ENCODE data around the gene FRK. TPM values are rescaled to one million over a fixed set of nuclear protein-coding genes. Genes with fewer than 3 reads are reported as not detected.

The FRK gene
- total and polyA plus RNA-seq, 3 donors from 2014 or later = 1.5 to 3.7 (median 2.5) TPM

- H3K4me1 ChIP-seq = no peaks in the 10 kb centered on the region
- 100% methylated on average over 2 of the region's 2 CpGs for WGBS, 2 donors
- H3K36me3 ChIP-seq (ENCODE audit: low read depth, missing control alignments) = no peaks in the 10 kb centered on the region
- H3K9me3 ChIP-seq = no peaks in the 10 kb centered on the region
- TF ChIP-seq CTCF (IDR thresholded peaks at IDR 0.05) = no peak
- no peak for TF ChIP-seq POLR2A (IDR thresholded peaks at IDR 0.05)
- H3K4me3 ChIP-seq = no peak overlapping the region
- DNase-seq = no peak
- H3K27me3 ChIP-seq = no peaks in the 10 kb centered on the region
- no peak overlapping the region for H3K27ac ChIP-seq
- intact Hi-C loops (cut with DNase I; ENCODE audit: low total_unique reads) = no loop called here
Measured at GRCh38 chr6:115982453-115982852, 78.2 kb downstream of the FRK start.

- intact Hi-C loops (cut with DNase I; ENCODE audit: low total_unique reads) = no loop called here
- no peak overlapping the region for H3K27ac ChIP-seq
- no peaks in the 10 kb centered on the region for H3K9me3 ChIP-seq
- no peaks in the 10 kb centered on the region for H3K36me3 ChIP-seq (ENCODE audit: low read depth, missing control alignments)
- no peaks in the 10 kb centered on the region for H3K27me3 ChIP-seq
- 45 to 61% methylated on average over 2 of the region's 2 CpGs for WGBS, 2 donors
- TF ChIP-seq POLR2A (IDR thresholded peaks at IDR 0.05) = no peak
- no peak for TF ChIP-seq CTCF (IDR thresholded peaks at IDR 0.05)
- DNase-seq = no peak
- H3K4me3 ChIP-seq = no peak overlapping the region
- H3K4me1 ChIP-seq = no peaks in the 10 kb centered on the region
Measured at GRCh38 chr6:115977220-115977619, 83.5 kb downstream of the FRK start.

- Histone ChIP-seq H3K36me3 (ENCODE audit: low read depth, missing control alignments) (no peaks in the 10 kb centered on the region), H3K27me3 (no peaks in the 10 kb centered on the region), H3K4me3 (no peak overlapping the region), H3K4me1 (no peaks in the 10 kb centered on the region), H3K27ac (no peak overlapping the region), H3K9me3 (no peaks in the 10 kb centered on the region)
- intact Hi-C loops (cut with DNase I; ENCODE audit: low total_unique reads) = no loop called here
- DNase-seq = no peak
- TF ChIP-seq CTCF (IDR thresholded peaks at IDR 0.05) (no peak), POLR2A (IDR thresholded peaks at IDR 0.05) (no peak)
- 88 to 93% methylated on average over 2 of the region's 2 CpGs for WGBS, 2 donors
Measured at GRCh38 chr6:115976321-115976870, 84.3 kb downstream of the FRK start.

- H3K4me1 ChIP-seq = no peaks in the 10 kb centered on the region
- WGBS, 2 donors = 92 to 95% methylated on average over 2 of the region's 2 CpGs
- TF ChIP-seq POLR2A (IDR thresholded peaks at IDR 0.05) = no peak
- TF ChIP-seq CTCF (IDR thresholded peaks at IDR 0.05) = no peak
Measured at GRCh38 chr6:115972679-115973078, 88.0 kb downstream of the FRK start.

GRCh38 chr6:115971785-115972184 is 88.9 kb downstream of the FRK start:
- WGBS, 2 donors = 76 to 96% methylated on average over 2 of the region's 2 CpGs
- no peaks in the 10 kb centered on the region for H3K36me3 ChIP-seq (ENCODE audit: low read depth, missing control alignments)
- no peak for TF ChIP-seq CTCF (IDR thresholded peaks at IDR 0.05)
- TF ChIP-seq POLR2A (IDR thresholded peaks at IDR 0.05) = no peak
- H3K4me1 ChIP-seq = no peaks in the 10 kb centered on the region
- DNase-seq = no peak
- no peaks in the 10 kb centered on the region for H3K27me3 ChIP-seq
- no peak overlapping the region for H3K27ac ChIP-seq
- intact Hi-C loops (cut with DNase I; ENCODE audit: low total_unique reads) = no loop called here
- no peak overlapping the region for H3K4me3 ChIP-seq
- H3K9me3 ChIP-seq = no peaks in the 10 kb centered on the region

More at GRCh38 chr6:115972679-115973078, 88.0 kb downstream of the FRK start:
- no peak overlapping the region for H3K27ac ChIP-seq
- intact Hi-C loops (cut with DNase I; ENCODE audit: low total_unique reads) = no loop called here
- H3K4me3 ChIP-seq = no peak overlapping the region
- H3K36me3 ChIP-seq (ENCODE audit: low read depth, missing control alignments) = no peaks in the 10 kb centered on the region
- H3K9me3 ChIP-seq = no peaks in the 10 kb centered on the region
- H3K27me3 ChIP-seq = no peaks in the 10 kb centered on the region
- no peak for DNase-seq

All from testis (tissue), 3 donors.